Stimulated activated CD8-positive, alpha-beta memory T cell treated with anti-CD3 and anti-CD28 coated beads, Interleukin-2, amount 100 ng/mL, for 1 hour (primary cell): ENCODE measurements around the gene MAPK13.
"Not testable (repeated sequence)": the region's sequence is repeated elsewhere in the genome, so short reads cannot be mapped to it uniquely, and the experiment has no call there.

Experiments used
- DNase-seq, 2 donors: peaks; one replicate each; pipeline ENCODE4 v3.0.0-alpha.2; 2020; ENCODE audit warnings: low read depth in 2 of 2

The MAPK13 gene

GRCh38 chr6:36114798-36115408 lies 15.4 kb upstream of the MAPK13 start:
- no peak for DNase-seq

- DNase-seq: no peak
These were observed 14.9 kb upstream of the MAPK13 start for GRCh38 chr6:36115412-36115811.

DNA sequence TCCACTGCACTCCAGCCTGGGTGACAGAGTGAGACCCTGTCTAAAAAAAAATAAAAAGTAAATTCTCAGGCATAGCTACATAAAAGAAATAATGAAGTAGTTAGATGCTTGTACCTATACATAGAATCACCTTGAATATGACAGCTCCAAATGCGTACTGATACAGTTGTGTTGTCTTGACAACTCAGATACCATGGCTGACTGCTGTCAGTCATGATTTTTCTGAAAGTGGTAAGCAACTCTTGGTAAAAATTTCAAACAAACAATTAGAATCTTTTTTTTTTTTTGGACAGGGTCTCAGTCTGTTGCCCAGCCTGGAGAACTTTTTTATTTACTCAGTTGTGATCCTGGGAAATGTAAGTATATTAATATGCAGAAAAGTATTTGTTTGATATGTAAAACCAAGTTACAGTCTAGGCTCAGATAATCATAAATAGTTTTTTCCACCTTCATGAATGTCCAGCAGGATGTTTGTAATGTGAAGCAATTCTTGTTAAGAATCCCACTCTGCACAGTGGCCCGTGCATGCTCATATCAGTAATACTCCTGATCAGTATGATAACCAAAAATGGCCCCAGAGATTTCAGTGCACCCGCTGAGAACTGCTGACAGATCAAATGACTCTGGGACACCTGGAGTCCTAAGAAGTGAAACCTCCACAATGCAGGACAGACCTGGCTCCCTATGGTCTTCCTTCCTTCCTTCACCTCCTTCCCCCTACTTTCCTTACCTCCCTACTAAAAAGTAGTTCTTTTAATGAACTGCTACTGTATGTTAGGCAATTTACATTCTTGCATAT lies 14.0 kb upstream of the MAPK13 start:
- DNase-seq: no peak

DNA sequence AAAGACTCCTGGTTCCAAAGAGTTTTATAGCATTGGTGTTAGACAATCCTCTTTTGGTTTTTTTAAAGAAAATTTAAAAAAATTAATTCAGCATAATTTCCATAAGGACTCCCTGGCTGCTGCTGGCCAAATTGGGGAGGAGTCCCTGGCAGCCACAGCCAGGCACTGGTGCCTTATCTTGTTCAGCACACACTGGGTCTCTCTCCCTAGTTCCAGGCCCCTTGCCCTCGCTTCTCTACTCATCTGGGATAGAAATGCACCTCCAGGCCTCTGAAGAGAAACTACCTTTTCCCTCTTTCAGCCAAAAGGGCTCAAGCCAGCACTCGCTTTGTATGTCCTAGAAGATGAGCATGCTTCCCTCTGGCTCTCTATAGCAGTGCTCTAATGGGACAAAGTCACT lies 13.4 kb upstream of the MAPK13 start:
- DNase-seq: no peak

- no peak for DNase-seq
These were observed 12.4 kb upstream of the MAPK13 start for GRCh38 chr6:36117658-36118549.

- DNase-seq: peak; percentile 56
These were observed 11.7 kb upstream of the MAPK13 start for GRCh38 chr6:36118550-36119107.

- DNase-seq: no peak
These were observed 11.1 kb upstream of the MAPK13 start for GRCh38 chr6:36119209-36119608.

GRCh38 chr6:36120018-36120417 lies 10.3 kb upstream of the MAPK13 start:
- no peak for DNase-seq

- peak in 1 of 2 donors; percentile 56 for DNase-seq
These were observed 9.8 kb upstream of the MAPK13 start for GRCh38 chr6:36120539-36120938.

- no peak for DNase-seq
These were observed 9.1 kb upstream of the MAPK13 start for GRCh38 chr6:36120979-36121786.

DNA sequence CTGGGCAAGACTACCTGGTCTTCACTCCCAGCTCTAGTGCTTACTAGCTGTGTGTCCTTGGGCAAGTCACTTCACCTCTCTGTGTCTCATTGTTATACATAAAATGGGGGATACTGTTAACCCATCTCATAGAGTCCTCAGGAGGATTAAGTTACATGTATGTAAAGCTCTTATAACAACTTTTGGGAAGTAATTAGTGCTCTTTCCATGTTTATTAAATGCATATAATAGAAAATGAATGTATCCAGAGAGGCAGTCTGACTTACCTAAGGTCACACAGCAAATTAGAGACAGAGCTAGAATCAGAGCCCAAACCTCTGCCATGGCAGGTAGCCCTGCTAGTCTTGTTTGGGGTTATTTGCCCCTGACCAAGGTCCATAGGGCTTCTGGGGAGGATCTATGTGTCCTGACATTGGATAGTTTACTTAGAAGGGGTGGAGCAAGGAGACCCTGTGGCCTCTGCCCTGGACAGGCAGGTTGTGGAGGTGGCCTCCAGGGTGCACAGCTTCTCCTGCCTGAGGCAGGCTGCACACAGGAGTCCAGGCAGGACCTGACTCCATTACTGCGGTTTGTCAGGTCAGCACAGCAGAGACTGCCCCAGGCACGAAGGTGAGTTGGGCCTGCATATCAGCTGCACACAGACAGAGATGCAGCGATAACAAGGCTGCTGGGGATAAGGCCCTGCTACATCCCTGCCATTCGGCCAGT lies 8.4 kb upstream of the MAPK13 start:
- no peak for DNase-seq

GRCh38 chr6:36122495-36123269 lies 7.6 kb upstream of the MAPK13 start:
- no peak for DNase-seq

DNA sequence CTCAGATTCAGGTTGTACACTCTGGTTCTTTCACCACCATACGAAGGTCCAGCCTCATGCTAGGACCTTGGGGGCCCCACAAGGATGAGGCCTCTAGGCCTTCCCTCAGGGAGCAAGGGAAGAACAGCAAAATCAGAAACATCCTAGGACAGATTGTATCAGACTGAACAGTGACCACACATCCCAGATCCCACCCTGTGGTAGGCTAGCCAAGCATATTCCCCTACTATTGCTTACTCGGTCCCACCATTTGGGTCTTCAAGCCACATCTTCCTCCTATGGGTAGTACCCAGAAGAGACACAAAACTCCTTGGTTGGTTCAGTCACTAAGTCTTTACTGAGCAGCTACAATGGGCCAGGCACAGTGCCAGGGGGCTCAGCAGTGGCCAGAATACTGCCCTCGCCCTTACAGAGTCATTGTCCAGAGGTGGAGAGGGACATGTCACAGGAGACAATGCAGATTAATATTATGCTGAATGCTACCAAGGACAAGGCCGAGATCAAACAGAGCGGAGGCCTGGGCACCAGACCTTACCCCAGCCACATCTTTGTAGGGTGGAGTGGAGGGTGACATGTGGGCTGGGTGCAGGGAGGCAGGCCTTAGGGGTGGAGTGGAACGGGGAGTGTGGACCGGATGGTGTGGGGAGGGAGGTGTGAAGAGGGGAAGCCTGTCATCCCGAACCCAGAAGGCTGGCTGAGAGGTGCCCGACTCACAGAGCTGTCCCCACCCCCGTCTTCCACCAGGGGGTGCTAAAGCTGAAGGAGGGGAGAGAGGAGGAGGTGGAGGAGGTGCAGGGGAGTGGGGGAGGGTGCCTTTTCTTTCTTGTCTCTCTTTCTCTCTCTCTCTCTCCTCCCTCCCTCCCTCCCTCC lies 6.8 kb upstream of the MAPK13 start:
- DNase-seq: peak; percentile 66 to 77

DNA sequence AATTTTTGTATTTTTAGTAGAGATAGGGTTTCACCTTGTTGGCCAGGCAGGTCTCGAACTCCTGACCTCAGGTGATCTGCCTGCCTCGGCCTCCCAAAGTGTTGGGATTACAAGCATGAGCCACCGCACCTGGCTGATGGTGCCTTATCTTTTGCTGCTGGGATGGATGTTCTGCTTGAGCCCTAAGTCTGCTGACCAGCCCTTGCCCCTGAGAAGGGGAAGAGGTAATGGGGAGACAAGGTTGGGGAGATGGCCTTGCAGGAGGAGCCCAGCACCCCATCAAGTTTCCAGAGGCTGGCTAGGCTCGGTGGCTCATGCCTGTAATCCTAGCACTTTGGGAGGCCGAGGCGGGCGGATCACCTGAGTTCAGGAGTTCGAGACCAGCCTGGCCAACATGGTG lies 6.0 kb upstream of the MAPK13 start:
- DNase-seq: not testable (repeated sequence)

DNA sequence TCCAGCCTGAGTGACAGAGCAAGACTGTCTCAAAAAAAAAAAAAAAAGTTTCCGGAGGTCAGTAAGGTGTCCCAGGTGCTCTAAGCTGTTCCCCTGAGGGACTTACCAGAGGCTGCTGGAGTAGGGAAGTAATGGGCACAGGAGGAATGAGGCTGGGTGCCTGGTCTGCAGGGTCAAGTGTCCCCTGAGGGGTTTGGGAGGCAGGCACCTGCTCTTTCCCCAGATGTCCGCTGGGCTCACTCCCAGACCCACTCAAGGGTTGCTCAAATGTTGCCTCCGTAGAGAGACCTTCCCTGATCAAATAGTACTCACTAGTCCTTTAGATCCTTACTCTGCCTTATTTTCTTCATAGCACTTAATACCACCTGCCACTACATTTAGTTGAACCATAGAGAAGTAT lies 5.4 kb upstream of the MAPK13 start:
- no peak for DNase-seq

- DNase-seq: no peak
These were observed 4.7 kb upstream of the MAPK13 start for GRCh38 chr6:36125575-36125974.

DNA sequence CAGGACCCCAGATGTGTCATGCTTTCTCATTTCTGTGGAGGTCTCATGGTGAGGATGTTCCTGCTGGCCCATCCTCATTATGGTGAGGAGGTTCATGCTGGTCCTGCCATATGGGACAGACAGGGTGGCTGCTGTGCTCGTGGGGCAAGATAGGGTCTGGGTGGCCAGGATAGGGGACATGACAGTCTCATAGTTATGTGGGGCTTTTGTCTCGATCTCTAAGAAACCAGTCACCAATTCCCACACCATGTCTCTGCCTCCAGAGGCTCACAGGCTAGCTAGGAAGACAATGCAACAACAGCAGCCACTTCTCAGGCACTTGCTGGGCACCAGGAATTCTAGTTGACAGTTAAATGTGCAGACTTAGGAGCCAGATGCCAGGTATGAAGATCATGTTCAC lies 4.2 kb upstream of the MAPK13 start:
- DNase-seq: no peak

GRCh38 chr6:36126553-36127458 lies 3.5 kb upstream of the MAPK13 start:
- DNase-seq: no peak
